SK-N-SH treated with all-trans-retinoic acid at 6 μM for 48 hours (cell line): ENCODE data around the gene INPP4B.

ENCODE experiments used
- CSRNP3 ChIP-seq: fragments of 250-450 bp; sonication (Bioruptor Pico); IDR thresholded peaks from 2 replicates; pipeline ENCODE4 v1.5.1; 2021; ENCODE audit warnings: mild to moderate bottlenecking, moderate library complexity
- GLIS3 ChIP-seq: fragments of 250-450 bp; sonication (Bioruptor Pico); IDR thresholded peaks from 2 replicates; pipeline ENCODE4 v1.5.0; 2020; ENCODE audit warnings: mild to moderate bottlenecking, moderate library complexity
- PPARA ChIP-seq: fragments of 250-450 bp; sonication (Bioruptor Pico); IDR thresholded peaks from 2 replicates; pipeline ENCODE4 v1.5.0; 2020; ENCODE audit warnings: mild to moderate bottlenecking, borderline replicate concordance
- ZNF565 ChIP-seq: fragments of 450-650 bp; formaldehyde crosslinking; conservative IDR thresholded peaks from 2 replicates; pipeline ENCODE4 v1.5.0; 2020; ENCODE audit warnings: low read depth, mild to moderate bottlenecking, moderate library complexity
- ZNF70 ChIP-seq: fragments of 450-650 bp; formaldehyde crosslinking; IDR thresholded peaks from 2 replicates; pipeline ENCODE4 v1.5.0; 2020; ENCODE audit warnings: mild to moderate bottlenecking, moderate library complexity
- TF ChIP-seq, protein P1 (sequence below): fragments of 250-450 bp; sonication (Bioruptor Pico); IDR thresholded peaks from 2 replicates; pipeline ENCODE4 v1.5.1; 2020; ENCODE audit warnings: low read depth, mild to moderate bottlenecking, moderate library complexity
- TF ChIP-seq, protein P2 (sequence below): fragments of 250-450 bp; sonication (Bioruptor Pico); IDR thresholded peaks from 2 replicates; pipeline ENCODE4 v1.8.0; 2021; ENCODE audit warnings: low read depth, mild to moderate bottlenecking, moderate library complexity, borderline replicate concordance

GRCh38 chr4:142687547-142688275, 158.4 kb downstream of the INPP4B start:
- no peak for TF ChIP-seq ZNF565 (CRISPR knock-in tag)
- no peak for TF ChIP-seq CSRNP3 (CRISPR knock-in tag)
- TF ChIP-seq, protein P1, sequence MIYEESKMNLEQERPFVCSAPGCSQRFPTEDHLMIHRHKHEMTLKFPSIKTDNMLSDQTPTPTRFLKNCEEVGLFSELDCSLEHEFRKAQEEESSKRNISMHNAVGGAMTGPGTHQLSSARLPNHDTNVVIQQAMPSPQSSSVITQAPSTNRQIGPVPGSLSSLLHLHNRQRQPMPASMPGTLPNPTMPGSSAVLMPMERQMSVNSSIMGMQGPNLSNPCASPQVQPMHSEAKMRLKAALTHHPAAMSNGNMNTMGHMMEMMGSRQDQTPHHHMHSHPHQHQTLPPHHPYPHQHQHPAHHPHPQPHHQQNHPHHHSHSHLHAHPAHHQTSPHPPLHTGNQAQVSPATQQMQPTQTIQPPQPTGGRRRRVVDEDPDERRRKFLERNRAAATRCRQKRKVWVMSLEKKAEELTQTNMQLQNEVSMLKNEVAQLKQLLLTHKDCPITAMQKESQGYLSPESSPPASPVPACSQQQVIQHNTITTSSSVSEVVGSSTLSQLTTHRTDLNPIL (CRISPR knock-in tag): no peak
- TF ChIP-seq ZNF70 (CRISPR knock-in tag): no peak
- TF ChIP-seq, protein P2, sequence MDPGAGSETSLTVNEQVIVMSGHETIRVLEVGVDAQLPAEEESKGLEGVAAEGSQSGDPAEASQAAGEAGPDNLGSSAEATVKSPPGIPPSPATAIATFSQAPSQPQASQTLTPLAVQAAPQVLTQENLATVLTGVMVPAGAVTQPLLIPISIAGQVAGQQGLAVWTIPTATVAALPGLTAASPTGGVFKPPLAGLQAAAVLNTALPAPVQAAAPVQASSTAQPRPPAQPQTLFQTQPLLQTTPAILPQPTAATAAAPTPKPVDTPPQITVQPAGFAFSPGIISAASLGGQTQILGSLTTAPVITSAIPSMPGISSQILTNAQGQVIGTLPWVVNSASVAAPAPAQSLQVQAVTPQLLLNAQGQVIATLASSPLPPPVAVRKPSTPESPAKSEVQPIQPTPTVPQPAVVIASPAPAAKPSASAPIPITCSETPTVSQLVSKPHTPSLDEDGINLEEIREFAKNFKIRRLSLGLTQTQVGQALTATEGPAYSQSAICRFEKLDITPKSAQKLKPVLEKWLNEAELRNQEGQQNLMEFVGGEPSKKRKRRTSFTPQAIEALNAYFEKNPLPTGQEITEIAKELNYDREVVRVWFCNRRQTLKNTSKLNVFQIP: no peak
- TF ChIP-seq PPARA (CRISPR knock-in tag): no peak
- no peak for TF ChIP-seq GLIS3 (CRISPR knock-in tag)
